Esophagus squamous epithelium (tissue), 4 donors: ENCODE measurements around the gene FBXW11.

Source experiments
- POLR2A ChIP-seq, 4 donors: fragments of 450-650 bp; IDR thresholded peaks; one replicate each; pipeline ENCODE4 v1.6.1; 2017; ENCODE audit warnings: antibody characterized with exemption in 4 of 4, mild to moderate bottlenecking in 4 of 4, moderate library complexity in 3 of 4
- TF ChIP-seq, protein P1 (sequence below), 6 experiments: fragments of 450-650 bp in 4 of 6; fragments of 200-600 bp in 2 of 6; sonication (generic) in 2 of 6; IDR thresholded peaks; one replicate each; pipeline ENCODE4 v1.5.1; 2016 to 2019; ENCODE audit warnings: antibody characterized with exemption in 6 of 6, mild to moderate bottlenecking in 4 of 6, moderate library complexity in 4 of 6

DNA sequence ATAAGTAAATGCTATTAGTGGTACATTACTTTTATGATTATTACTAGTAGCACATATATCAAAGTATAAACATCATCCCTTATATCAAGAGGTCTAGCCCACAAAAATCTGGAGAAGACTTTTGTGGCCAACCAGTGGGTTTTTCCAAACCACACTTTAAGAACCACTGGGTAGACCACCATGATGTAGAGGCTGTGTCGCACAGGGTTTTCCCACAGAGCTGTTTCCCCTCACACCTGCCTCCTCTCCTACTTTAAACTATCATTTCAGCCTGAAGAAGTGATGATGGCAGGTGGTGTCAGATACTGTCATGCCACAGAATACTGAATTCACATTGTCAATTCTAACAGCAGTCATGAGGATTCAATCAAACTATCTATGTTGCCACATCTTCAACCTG is 109.2 kb downstream of the FBXW11 start:
- TF ChIP-seq, protein P1, sequence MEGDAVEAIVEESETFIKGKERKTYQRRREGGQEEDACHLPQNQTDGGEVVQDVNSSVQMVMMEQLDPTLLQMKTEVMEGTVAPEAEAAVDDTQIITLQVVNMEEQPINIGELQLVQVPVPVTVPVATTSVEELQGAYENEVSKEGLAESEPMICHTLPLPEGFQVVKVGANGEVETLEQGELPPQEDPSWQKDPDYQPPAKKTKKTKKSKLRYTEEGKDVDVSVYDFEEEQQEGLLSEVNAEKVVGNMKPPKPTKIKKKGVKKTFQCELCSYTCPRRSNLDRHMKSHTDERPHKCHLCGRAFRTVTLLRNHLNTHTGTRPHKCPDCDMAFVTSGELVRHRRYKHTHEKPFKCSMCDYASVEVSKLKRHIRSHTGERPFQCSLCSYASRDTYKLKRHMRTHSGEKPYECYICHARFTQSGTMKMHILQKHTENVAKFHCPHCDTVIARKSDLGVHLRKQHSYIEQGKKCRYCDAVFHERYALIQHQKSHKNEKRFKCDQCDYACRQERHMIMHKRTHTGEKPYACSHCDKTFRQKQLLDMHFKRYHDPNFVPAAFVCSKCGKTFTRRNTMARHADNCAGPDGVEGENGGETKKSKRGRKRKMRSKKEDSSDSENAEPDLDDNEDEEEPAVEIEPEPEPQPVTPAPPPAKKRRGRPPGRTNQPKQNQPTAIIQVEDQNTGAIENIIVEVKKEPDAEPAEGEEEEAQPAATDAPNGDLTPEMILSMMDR (IDR thresholded peaks at IDR 0.05), result no peak
- TF ChIP-seq POLR2A (IDR thresholded peaks at IDR 0.05), result no peak
